Ishikawa (cell line): ENCODE results near the gene AUTS2.

ENCODE experiments used
- CEBPB ChIP-seq: IDR thresholded peaks from 2 replicates; pipeline ENCODE4 v1.6.1; 2012
- CREB1 ChIP-seq: IDR thresholded peaks from 2 replicates; pipeline ENCODE4 v1.6.1; 2012; ENCODE audit warnings: low read depth
- EGR1 ChIP-seq: IDR thresholded peaks from 2 replicates; pipeline ENCODE4 v1.6.1; 2012
- EP300 ChIP-seq: IDR thresholded peaks from 2 replicates; pipeline ENCODE4 v1.6.1; 2012; ENCODE audit warnings: borderline replicate concordance
- FOXM1 ChIP-seq: IDR thresholded peaks from 2 replicates; pipeline ENCODE4 v1.6.1; 2012; ENCODE audit warnings: low read depth, borderline replicate concordance
- NFIC ChIP-seq: IDR thresholded peaks from 2 replicates; pipeline ENCODE4 v1.6.1; 2012
- RAD21 ChIP-seq: IDR thresholded peaks from 2 replicates; pipeline ENCODE4 v1.6.1; 2012; ENCODE audit warnings: low read depth
- REST ChIP-seq: IDR thresholded peaks from 2 replicates; pipeline ENCODE4 v1.6.1; 2012; ENCODE audit warnings: low read depth, mild to moderate bottlenecking
- TAF1 ChIP-seq: IDR thresholded peaks from 2 replicates; pipeline ENCODE4 v1.6.1; 2012; ENCODE audit warnings: low read depth, mild to moderate bottlenecking
- TCF12 ChIP-seq: IDR thresholded peaks from 2 replicates; pipeline ENCODE4 v1.6.1; 2012; ENCODE audit warnings: low read depth
- TEAD4 ChIP-seq: IDR thresholded peaks from 2 replicates; pipeline ENCODE4 v1.6.1; 2012
- ZBTB7A ChIP-seq: IDR thresholded peaks from 2 replicates; pipeline ENCODE4 v1.6.1; 2012; ENCODE audit warnings: low read depth
- TF ChIP-seq, protein P1 (sequence below): IDR thresholded peaks from 2 replicates; pipeline ENCODE4 v1.6.1; 2012
- TF ChIP-seq, protein P2 (sequence below): IDR thresholded peaks from 2 replicates; pipeline ENCODE4 v1.6.1; 2012

- TF ChIP-seq TAF1, result no peak
- TF ChIP-seq CEBPB, result no peak
- TF ChIP-seq CREB1, result no peak
- TF ChIP-seq EP300, result no peak
- no peak for TF ChIP-seq NFIC
- TF ChIP-seq REST, result no peak
- no peak for TF ChIP-seq EGR1
- TF ChIP-seq FOXM1, result no peak
- TF ChIP-seq, protein P1, sequence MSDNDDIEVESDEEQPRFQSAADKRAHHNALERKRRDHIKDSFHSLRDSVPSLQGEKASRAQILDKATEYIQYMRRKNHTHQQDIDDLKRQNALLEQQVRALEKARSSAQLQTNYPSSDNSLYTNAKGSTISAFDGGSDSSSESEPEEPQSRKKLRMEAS, result no peak
- no peak for TF ChIP-seq ZBTB7A
- no peak for TF ChIP-seq RAD21
- TF ChIP-seq, protein P2, sequence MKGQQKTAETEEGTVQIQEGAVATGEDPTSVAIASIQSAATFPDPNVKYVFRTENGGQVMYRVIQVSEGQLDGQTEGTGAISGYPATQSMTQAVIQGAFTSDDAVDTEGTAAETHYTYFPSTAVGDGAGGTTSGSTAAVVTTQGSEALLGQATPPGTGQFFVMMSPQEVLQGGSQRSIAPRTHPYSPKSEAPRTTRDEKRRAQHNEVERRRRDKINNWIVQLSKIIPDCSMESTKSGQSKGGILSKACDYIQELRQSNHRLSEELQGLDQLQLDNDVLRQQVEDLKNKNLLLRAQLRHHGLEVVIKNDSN, result no peak
- no peak for TF ChIP-seq TEAD4
- TF ChIP-seq TCF12, result no peak
Observed at GRCh38 chr7:69661342-69661741, 63.1 kb downstream of the AUTS2 start.
